NT2/D1 (cell line): Measurements from ENCODE around the gene SLX4IP.
A peak's percentile ranks its signal among the peaks of the same experiment; 100 is the strongest.
"Not testable (repeated sequence)": the region's sequence is repeated elsewhere in the genome, so short reads cannot be mapped to it uniquely, and the experiment has no call there.

Source experiments
- DNase-seq: peaks from one replicate; pipeline ENCODE4 v3.0.0-alpha.2; 2011; ENCODE audit warnings: low read depth, low spot score
- H3K27me3 ChIP-seq: 2 replicates; pipeline ENCODE4 v1.6.0; 2011; ENCODE audit warnings: mild to moderate bottlenecking; ENCODE audit not compliant: insufficient read length, insufficient read depth
- H3K36me3 ChIP-seq: 2 replicates; pipeline ENCODE4 v1.6.1; 2011; ENCODE audit warnings: mild to moderate bottlenecking, low read length, mixed read lengths; ENCODE audit not compliant: insufficient read depth, insufficient read length
- H3K4me1 ChIP-seq: 2 replicates; pipeline ENCODE4 v1.5.1; 2011; ENCODE audit not compliant: insufficient read depth, insufficient read length
- H3K4me3 ChIP-seq: 2 replicates; pipeline ENCODE4 v1.5.1; 2011; ENCODE audit warnings: low read depth; ENCODE audit not compliant: insufficient read length
- H3K9ac ChIP-seq: 2 replicates; pipeline ENCODE4 v1.6.0; 2011; ENCODE audit warnings: low read depth; ENCODE audit not compliant: insufficient read length
- H3K9me3 ChIP-seq: 2 replicates; pipeline ENCODE4 v1.5.1; 2011; ENCODE audit warnings: mild to moderate bottlenecking, low read length; ENCODE audit not compliant: insufficient read depth
- SUZ12 ChIP-seq: IDR thresholded peaks from 2 replicates; pipeline ENCODE4 v1.6.1; 2011; ENCODE audit not compliant: insufficient read length, insufficient read depth; ENCODE audit errors: extremely low read depth
- YY1 ChIP-seq: IDR thresholded peaks from 2 replicates; pipeline ENCODE4 v1.6.1; 2011; ENCODE audit not compliant: insufficient read length, insufficient read depth
- ZNF274 ChIP-seq: IDR thresholded peaks from 2 replicates; pipeline ENCODE4 v1.6.1; 2011; ENCODE audit warnings: mild to moderate bottlenecking, low read depth, low read length

SLX4IP gene

GRCh38 chr20:10434832-10435812 is at the start of gene SLX4IP:
SLX4IP (plus strand) TSS chr20:10435305; CDS start chr20:10458205, 22,900 bp downstream.
- Histone ChIP-seq H3K4me3 (peak within 1 kb of the TSS; percentile 93), H3K9ac (peak within 1 kb of the TSS; percentile 80), H3K27me3 (no peaks in the 10 kb centered on the region), H3K36me3 (peaks cover 10% of the 10 kb centered on the region), H3K9me3 (no peaks in the 10 kb centered on the region), H3K4me1 (no peaks in the 10 kb centered on the region)
- no peak for TF ChIP-seq SUZ12
- peak; percentile 100 for TF ChIP-seq YY1
- peak; percentile 94 for DNase-seq

- no peaks in the 10 kb centered on the region for H3K36me3 ChIP-seq
- H3K4me3 ChIP-seq = no peak overlapping the region
- peaks cover 2% of the 10 kb centered on the region for H3K4me1 ChIP-seq
- TF ChIP-seq YY1 = no peak
- TF ChIP-seq SUZ12 = no peak
- TF ChIP-seq ZNF274 = no peak
- H3K9ac ChIP-seq = no peak overlapping the region
- H3K27me3 ChIP-seq = no peaks in the 10 kb centered on the region
- DNase-seq = no peak
- no peaks in the 10 kb centered on the region; the same call in 1 of the 2 replicates for H3K9me3 ChIP-seq
Measured at GRCh38 chr20:10385850-10386544, 49.1 kb upstream of the SLX4IP start.

- Histone ChIP-seq H3K36me3 (no peaks in the 10 kb centered on the region), H3K27me3 (no peaks in the 10 kb centered on the region), H3K9me3 (no peaks in the 10 kb centered on the region; the same call in 1 of the 2 replicates), H3K4me1 (peaks cover 2% of the 10 kb centered on the region), H3K4me3 (no peak overlapping the region), H3K9ac (no peak overlapping the region)
- TF ChIP-seq ZNF274 = no peak
- TF ChIP-seq SUZ12 = no peak
- no peak for TF ChIP-seq YY1
- no peak for DNase-seq
Measured at GRCh38 chr20:10387686-10388085, 47.4 kb upstream of the SLX4IP start.

- no peak for DNase-seq
- H3K4me3 ChIP-seq = no peak overlapping the region
- no peaks in the 10 kb centered on the region; the same call in 1 of the 2 replicates for H3K9me3 ChIP-seq
- no peaks in the 10 kb centered on the region for H3K36me3 ChIP-seq
- TF ChIP-seq YY1 = no peak
- no peak for TF ChIP-seq SUZ12
- TF ChIP-seq ZNF274 = no peak
- no peak overlapping the region for H3K9ac ChIP-seq
- H3K4me1 ChIP-seq = peaks cover 2% of the 10 kb centered on the region
- H3K27me3 ChIP-seq = no peaks in the 10 kb centered on the region
Measured at GRCh38 chr20:10388597-10388996, 46.5 kb upstream of the SLX4IP start.

GRCh38 chr20:10390709-10391108 is 44.4 kb upstream of the SLX4IP start:
- TF ChIP-seq YY1 = no peak
- no peak for TF ChIP-seq ZNF274
- TF ChIP-seq SUZ12 = no peak
- no peak overlapping the region for H3K4me3 ChIP-seq
- H3K9ac ChIP-seq = no peak overlapping the region
- no peaks in the 10 kb centered on the region for H3K27me3 ChIP-seq
- no peak for DNase-seq
- H3K36me3 ChIP-seq = no peaks in the 10 kb centered on the region
- no peaks in the 10 kb centered on the region; the same call in 1 of the 2 replicates for H3K9me3 ChIP-seq
- H3K4me1 ChIP-seq = peaks cover 2% of the 10 kb centered on the region

- H3K4me3 ChIP-seq, H3K27me3 ChIP-seq, H3K36me3 ChIP-seq, H3K9ac ChIP-seq, DNase-seq, H3K9me3 ChIP-seq, H3K4me1 ChIP-seq: not testable (repeated sequence)
Measured at GRCh38 chr20:10394752-10395151, 40.4 kb upstream of the SLX4IP start.

- no peak for DNase-seq
- H3K9me3 ChIP-seq = no peaks in the 10 kb centered on the region; the same call in 1 of the 2 replicates
- no peak overlapping the region for H3K9ac ChIP-seq
- H3K4me3 ChIP-seq = no peak overlapping the region
- no peaks in the 10 kb centered on the region for H3K27me3 ChIP-seq
- no peaks in the 10 kb centered on the region for H3K36me3 ChIP-seq
- no peaks in the 10 kb centered on the region for H3K4me1 ChIP-seq
- TF ChIP-seq ZNF274 (no peak), SUZ12 (no peak), YY1 (no peak)
Measured at GRCh38 chr20:10398834-10399369, 36.2 kb upstream of the SLX4IP start.
